ENCODE measurements around the gene TREML2.

DNA sequence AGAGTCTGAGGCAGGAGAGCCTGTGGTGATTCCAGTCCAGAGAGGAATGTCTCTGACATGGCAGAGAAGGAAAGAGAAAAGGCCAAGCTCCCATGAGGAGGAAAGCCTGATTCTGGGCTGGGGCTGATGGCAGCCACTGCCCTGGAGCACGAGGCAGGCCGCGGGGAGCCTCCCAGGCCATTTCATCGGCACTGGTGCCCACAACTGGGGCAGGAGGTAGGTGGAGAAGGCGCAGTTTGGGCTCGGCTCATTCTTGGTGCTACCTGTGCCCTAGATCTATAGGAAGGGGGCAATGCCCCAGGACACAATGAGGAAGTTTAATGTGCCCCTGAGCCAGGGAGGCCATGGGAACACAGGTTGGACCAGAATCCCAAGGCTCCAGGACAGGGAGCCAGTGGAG lies 44.2 kb downstream of the TREML2 start:
- TF ChIP-seq CTCF (IDR thresholded peaks at IDR 0.05) (no peak), POLR2A (IDR thresholded peaks at IDR 0.05) (no peak)

Data from adrenal gland (tissue), 5 donors.